Mononuclear cell (primary cell): Measurements from ENCODE around the gene CBX3. TPM values are rescaled to one million over a fixed set of nuclear protein-coding genes. Genes with fewer than 3 reads are reported as not detected.
"Not testable (repeated sequence)": the region's sequence is repeated elsewhere in the genome, so short reads cannot be mapped to it uniquely, and the experiment has no call there.

Experiments
- H3K27me3 ChIP-seq: 2 replicates; pipeline ENCODE4 v1.6.0; 2011; ENCODE audit warnings: low read length, control low read depth; ENCODE audit not compliant: insufficient read depth
- H3K4me1 ChIP-seq: 2 replicates; pipeline ENCODE4 v1.5.1; 2011; ENCODE audit warnings: mild to moderate bottlenecking, low read length, control low read depth; ENCODE audit not compliant: insufficient read depth
- H3K4me3 ChIP-seq: 2 replicates; pipeline ENCODE4 v1.5.1; 2011; ENCODE audit warnings: mild to moderate bottlenecking, low read length, moderate library complexity
- H3K9me3 ChIP-seq: 2 replicates; pipeline ENCODE4 v1.5.1; 2011; ENCODE audit warnings: low read depth, mild to moderate bottlenecking, control low read depth, low read length
- total RNA-seq: library from RNA; depleted of rRNA; stranded (reverse); fragments of >200 nt; gene quantifications from one replicate; pipeline ENCODE4 v1.2.3, GENCODE V29; 2012

CBX3 gene
- total RNA-seq, 1 donor, result 135 TPM

- Histone ChIP-seq H3K9me3 (no peaks in the 10 kb centered on the region), H3K27me3 (no peaks in the 10 kb centered on the region)
These were observed 19.9 kb upstream of the CBX3 start for GRCh38 chr7:26181474-26182227.

GRCh38 chr7:26182283-26182682, 19.3 kb upstream of the CBX3 start:
- H3K4me1 ChIP-seq, result peaks cover 9% of the 10 kb centered on the region
- H3K9me3 ChIP-seq, result no peaks in the 10 kb centered on the region
- no peaks in the 10 kb centered on the region for H3K27me3 ChIP-seq
- H3K4me3 ChIP-seq, result no peak overlapping the region

More at GRCh38 chr7:26181474-26182227, 19.9 kb upstream of the CBX3 start:
- no peak overlapping the region for H3K4me3 ChIP-seq
- peaks cover 7% of the 10 kb centered on the region for H3K4me1 ChIP-seq

DNA sequence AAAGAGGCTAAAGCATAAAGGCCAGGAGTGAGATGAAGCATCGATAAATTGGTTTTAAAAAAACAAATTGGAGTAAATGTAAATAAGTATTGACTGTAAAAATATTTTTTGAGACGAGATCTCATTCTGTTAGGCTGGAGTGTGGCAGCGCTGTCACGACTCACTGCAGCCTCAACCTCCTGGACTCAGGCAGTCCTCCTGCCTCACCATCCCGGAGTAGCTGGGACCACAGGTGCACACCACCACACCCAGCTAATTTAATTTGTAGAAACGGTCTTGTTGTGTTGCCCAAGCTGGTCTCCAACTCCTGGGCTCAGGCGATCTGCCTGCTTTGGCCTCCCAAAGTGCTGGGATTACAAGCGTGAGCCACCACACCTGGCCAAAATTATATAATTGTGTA, 18.8 kb upstream of the CBX3 start:
- Histone ChIP-seq H3K9me3 (no peaks in the 10 kb centered on the region), H3K4me3 (no peak overlapping the region), H3K27me3 (no peaks in the 10 kb centered on the region), H3K4me1 (peaks cover 12% of the 10 kb centered on the region)

GRCh38 chr7:26183545-26184280, 17.8 kb upstream of the CBX3 start:
- Histone ChIP-seq H3K9me3 (no peaks in the 10 kb centered on the region), H3K4me3 (no peak overlapping the region), H3K27me3 (no peaks in the 10 kb centered on the region), H3K4me1 (peaks cover 17% of the 10 kb centered on the region)

GRCh38 chr7:26184281-26185101, 17.1 kb upstream of the CBX3 start:
- H3K9me3 ChIP-seq, H3K27me3 ChIP-seq, H3K4me3 ChIP-seq: not testable (repeated sequence)
- peaks cover 17% of the 10 kb centered on the region for H3K4me1 ChIP-seq

DNA sequence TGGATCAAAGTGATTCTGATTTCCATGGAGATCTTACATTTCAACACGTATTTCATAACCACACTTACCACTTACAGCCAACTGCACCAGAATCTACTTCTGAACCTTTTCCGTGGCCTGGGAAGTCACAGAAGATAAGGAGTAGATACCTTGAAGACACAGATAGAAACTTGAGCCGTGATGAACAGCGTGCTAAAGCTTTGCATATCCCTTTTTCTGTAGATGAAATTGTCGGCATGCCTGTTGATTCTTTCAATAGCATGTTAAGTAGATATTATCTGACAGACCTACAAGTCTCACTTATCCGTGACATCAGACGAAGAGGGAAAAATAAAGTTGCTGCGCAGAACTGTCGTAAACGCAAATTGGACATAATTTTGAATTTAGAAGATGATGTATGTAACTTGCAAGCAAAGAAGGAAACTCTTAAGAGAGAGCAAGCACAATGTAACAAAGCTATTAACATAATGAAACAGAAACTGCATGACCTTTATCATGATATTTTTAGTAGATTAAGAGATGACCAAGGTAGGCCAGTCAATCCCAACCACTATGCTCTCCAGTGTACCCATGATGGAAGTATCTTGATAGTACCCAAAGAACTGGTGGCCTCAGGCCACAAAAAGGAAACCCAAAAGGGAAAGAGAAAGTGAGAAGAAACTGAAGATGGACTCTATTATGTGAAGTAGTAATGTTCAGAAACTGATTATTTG, 16.3 kb upstream of the CBX3 start:
- H3K9me3 ChIP-seq, result no peaks in the 10 kb centered on the region
- no peak overlapping the region for H3K4me3 ChIP-seq
- H3K4me1 ChIP-seq, result peaks cover 17% of the 10 kb centered on the region
- H3K27me3 ChIP-seq, result no peaks in the 10 kb centered on the region

DNA sequence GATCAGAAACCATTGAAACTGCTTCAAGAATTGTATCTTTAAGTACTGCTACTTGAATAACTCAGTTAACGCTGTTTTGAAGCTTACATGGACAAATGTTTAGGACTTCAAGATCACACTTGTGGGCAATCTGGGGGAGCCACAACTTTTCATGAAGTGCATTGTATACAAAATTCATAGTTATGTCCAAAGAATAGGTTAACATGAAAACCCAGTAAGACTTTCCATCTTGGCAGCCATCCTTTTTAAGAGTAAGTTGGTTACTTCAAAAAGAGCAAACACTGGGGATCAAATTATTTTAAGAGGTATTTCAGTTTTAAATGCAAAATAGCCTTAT, 15.7 kb upstream of the CBX3 start:
- no peaks in the 10 kb centered on the region for H3K27me3 ChIP-seq
- no peaks in the 10 kb centered on the region for H3K9me3 ChIP-seq
- H3K4me3 ChIP-seq, result no peak overlapping the region
- peaks cover 17% of the 10 kb centered on the region for H3K4me1 ChIP-seq

- Histone ChIP-seq H3K27me3 (no peaks in the 10 kb centered on the region), H3K4me1 (peaks cover 17% of the 10 kb centered on the region), H3K4me3 (no peak overlapping the region), H3K9me3 (no peaks in the 10 kb centered on the region)
These were observed 14.9 kb upstream of the CBX3 start for GRCh38 chr7:26186364-26187311.

GRCh38 chr7:26187380-26188205, 14.0 kb upstream of the CBX3 start:
- H3K9me3 ChIP-seq, result no peaks in the 10 kb centered on the region
- H3K27me3 ChIP-seq, result no peaks in the 10 kb centered on the region
- H3K4me3 ChIP-seq, result no peak overlapping the region
- peaks cover 20% of the 10 kb centered on the region for H3K4me1 ChIP-seq

GRCh38 chr7:26188206-26188956, 13.2 kb upstream of the CBX3 start:
- H3K27me3 ChIP-seq, result no peaks in the 10 kb centered on the region
- H3K4me3 ChIP-seq, result no peak overlapping the region
- H3K4me1 ChIP-seq, result peaks cover 28% of the 10 kb centered on the region
- no peaks in the 10 kb centered on the region for H3K9me3 ChIP-seq

DNA sequence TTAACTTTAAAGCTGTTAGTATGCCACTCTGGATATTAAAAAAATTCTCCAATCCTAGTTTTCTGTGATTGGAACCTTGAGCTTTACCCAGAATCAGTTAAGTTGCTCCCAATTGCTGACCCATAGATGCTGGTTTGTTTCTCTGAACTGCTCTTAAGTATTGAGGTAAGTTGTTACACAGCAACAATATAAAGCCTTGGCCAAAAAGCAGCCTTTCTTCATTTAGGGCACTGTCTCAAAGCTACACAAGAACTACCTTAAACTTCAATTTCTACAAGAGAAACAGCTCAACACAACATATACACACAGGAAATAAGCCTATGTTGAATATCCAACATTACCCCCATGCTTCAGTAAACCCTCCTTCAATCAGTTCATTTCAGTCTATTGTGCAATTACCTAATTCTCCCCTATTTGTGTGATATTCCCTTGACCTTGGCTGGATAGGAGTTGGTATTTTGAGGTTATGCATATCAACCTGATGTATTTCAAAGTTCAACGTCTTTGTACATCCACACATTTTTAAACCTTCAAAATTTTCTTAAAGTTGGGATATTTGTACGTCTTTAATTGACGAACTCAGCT, 12.5 kb upstream of the CBX3 start:
- H3K4me1 ChIP-seq, result peaks cover 35% of the 10 kb centered on the region

DNA sequence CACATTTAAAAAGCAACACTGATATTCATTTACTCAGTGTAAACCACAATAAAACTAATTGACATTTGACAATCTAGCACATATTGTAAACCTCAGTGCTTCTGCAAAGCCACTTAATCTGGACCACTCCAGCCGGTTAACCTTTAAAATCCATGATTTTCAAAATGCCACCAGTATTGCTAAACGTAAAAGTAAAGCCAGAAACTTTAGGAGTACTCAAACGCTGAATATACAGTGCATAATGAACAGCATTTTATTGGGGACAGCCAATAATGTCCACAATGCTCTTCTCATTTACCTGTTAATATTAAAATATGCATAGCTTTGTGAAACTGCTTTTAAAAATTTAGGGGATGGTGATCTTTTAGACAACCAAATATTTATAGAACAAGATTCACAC, 11.8 kb upstream of the CBX3 start:
- Histone ChIP-seq H3K4me1 (peaks cover 41% of the 10 kb centered on the region), H3K4me3 (no peak overlapping the region), H3K9me3 (no peaks in the 10 kb centered on the region), H3K27me3 (no peaks in the 10 kb centered on the region)

More for the DNA sequence above, 12.5 kb upstream of the CBX3 start:
- H3K4me3 ChIP-seq, result no peak overlapping the region
- H3K9me3 ChIP-seq, result no peaks in the 10 kb centered on the region
- H3K27me3 ChIP-seq, result no peaks in the 10 kb centered on the region
